GM18520 (cell line): Measurements from ENCODE around the gene SDK1.
"Not testable (repeated sequence)": the region's sequence is repeated elsewhere in the genome, so short reads cannot be mapped to it uniquely, and the experiment has no call there.

Experiments used
- ATAC-seq: cut with Tn5 transposase; IDR thresholded peaks from one replicate; pipeline ENCODE4 v1.9.1; 2021; ENCODE audit not compliant: unreplicated experiment

Gene SDK1

DNA sequence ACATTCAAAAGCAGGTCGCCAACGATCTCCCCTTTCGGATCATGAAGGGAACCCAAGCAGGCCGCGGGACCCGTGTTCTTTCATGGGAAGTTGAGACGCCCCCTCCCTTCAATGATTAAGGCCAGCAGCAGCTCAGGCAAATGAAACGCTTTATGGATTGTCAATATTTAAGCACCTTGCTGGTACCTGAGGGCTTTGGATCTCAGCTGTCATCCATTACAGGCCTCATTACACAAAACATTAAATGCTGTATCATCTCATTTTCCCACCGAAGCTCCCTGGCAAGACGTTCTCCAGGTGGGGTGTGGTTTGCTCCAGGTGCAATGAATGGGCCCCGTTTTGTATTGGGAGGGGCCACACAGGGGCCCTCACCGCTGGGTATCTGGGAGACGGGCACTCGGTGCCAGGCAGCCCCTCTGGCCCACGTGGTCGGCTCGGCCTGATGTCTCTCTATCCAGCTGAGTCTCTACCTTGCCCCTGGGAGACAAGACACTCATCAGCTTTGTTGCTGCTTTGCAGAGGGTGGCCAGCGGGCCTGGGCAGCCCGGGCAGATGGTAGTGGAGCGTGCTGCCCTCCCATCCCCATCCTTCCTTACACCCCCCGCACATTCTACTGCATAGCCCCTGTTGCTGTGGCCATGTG is 925.0 kb downstream of the SDK1 start:
- no peak for ATAC-seq

DNA sequence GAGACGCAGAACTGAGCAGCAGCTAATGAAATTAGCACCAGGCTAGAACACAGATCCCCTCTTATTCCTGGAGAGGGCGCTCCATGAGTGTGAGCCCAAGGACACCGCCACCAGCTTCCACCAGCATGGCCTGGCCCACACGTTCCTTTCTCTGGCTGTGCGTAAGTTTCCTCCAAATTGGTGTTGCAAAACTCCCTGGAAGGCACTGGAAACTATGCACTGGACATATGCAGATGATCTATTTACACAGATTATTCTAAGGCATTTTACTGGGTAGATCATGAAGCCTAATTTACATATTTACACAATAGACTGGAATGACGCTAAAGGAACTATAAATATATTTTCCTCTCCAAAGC is 925.5 kb downstream of the SDK1 start:
- ATAC-seq = no peak

DNA sequence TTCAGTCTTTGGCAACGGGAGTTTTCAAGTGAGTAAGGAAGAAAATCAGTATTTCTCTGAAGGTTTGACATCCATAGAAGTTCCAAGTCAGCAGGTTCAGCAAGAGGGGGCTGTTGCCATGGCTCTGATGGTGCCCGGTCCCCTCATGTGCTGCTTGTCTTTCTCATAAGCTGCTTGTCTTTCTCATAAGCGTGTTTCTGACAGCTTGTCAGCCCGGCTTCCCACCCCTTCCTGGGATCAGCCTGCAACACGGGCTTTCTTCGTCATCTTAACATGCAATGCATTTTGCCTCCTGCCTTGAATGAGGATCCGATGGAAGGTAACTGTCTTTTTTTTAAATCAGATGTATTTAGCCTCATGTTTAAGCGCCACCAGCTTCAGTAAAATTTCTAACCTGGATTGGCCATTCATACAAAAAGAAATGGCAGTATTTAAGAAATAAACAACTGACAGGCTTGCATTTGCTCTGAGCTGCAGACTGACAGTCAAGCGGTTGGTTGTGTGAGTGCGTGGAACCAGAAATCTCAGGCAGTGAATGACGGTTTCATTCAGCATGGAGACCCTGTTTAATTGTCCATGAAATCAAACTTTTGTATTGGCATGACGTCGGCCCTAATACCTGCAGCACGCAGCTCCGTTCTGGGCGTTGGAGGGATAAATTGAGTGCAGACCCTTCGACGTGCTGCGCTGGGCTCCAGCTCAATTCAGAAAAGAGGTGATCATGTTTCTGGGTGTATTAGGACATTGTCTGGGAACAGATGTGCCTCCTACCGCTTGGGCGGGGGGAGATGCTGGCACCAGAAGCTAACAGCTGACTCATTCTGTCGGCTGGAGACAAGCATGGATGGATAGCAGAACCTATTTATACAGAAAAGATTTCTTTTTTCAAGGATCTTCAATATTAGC is 926.3 kb downstream of the SDK1 start:
- no peak for ATAC-seq

DNA sequence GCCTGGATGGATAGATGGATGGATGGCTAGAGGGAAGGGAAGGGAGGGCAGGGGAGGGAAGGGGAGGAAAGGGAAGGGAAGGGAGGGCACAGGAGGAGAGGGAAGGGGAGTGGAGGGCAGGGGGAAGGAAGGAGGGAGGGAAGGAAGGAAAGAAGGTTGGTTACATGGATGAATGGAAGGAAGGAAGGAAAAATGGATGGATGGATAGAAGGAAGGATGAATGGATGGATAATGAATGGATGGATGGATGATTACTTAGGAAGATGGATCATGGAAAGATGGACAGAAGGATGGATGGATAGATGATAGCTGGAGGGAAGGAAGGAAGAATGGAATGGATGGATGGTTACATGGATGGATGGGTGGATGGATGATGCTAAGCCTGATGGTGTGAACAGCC is 929.3 kb downstream of the SDK1 start:
- ATAC-seq = no peak

DNA sequence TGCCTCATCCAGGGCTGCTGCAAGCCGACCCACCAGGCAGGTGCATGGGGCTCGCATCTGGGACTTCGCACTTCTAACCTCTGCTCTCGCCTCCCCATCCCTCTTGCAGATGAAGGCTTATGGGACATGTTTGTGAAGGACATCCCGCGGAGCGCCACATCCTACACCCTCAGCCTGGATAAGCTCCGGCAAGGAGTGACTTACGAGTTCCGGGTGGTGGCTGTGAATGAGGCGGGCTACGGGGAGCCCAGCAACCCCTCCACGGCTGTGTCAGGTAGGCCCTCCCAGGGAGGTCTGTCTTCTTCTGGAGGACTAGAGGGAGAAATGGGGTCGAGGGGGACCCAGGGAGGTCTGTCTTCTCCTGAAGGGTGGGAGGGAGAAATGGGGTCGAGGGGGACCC is 932.1 kb downstream of the SDK1 start:
- ATAC-seq = no peak

DNA sequence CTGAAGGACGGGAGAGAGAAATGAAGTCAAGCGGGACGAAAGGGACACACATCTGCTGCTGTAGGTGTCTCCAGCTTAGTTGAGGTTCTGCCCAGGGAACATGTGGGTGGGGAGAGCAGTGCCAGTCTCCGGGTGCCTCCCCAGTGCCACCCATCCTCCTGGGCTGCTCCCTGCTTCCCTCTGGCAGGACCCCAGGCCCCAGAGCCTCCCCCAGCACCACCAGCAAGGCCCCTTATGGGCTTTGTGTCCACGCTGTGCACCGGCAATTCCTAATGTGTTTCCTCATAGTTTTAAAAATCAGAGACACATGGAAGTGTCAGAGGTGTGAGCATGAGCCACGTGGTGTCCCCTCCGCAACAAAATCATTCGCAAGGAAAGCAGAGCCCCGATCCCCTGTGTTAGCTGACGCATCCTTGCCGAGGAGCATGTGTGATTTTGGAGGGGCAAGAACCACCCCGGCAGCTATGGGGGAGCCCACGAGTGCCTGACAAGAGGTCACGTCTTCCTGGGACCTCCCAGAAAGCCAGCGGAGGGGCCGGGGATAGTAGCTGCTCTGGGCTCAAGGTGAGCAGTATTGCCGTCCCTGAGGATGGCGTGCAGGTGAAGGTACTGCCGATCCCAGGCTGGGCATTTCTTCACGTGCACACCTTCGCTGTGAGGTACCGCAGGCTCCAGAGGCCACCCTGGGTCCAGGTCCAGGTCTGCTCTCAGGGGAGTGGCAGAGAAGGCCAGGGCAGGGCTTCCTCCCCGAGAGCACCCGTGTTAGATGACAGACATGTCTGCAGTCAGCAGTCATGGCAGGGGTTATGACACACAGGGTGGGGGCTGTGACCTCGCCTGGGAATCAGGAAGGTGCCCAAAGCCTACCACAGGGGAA is 932.8 kb downstream of the SDK1 start:
- ATAC-seq = no peak

DNA sequence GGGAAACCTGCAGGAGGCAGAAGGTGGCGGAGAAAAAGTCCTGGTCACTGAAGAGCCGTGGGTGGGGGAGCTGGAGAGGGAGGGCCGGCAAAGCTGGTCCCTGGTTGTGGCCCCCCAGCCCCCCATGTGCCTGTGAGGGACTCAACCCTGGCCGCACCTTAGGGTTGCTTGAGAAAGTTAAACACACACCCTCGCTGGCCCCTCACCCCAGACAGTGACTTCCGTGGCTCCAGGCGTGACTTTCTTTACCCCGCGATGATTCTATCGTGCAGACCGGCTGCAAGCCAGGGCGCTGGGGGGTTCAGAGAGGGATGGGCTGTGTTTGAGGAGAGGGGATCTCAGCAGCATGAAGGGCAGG is 933.4 kb downstream of the SDK1 start:
- no peak for ATAC-seq

GRCh38 chr7:4234886-4235285 is 933.8 kb downstream of the SDK1 start:
- no peak for ATAC-seq

DNA sequence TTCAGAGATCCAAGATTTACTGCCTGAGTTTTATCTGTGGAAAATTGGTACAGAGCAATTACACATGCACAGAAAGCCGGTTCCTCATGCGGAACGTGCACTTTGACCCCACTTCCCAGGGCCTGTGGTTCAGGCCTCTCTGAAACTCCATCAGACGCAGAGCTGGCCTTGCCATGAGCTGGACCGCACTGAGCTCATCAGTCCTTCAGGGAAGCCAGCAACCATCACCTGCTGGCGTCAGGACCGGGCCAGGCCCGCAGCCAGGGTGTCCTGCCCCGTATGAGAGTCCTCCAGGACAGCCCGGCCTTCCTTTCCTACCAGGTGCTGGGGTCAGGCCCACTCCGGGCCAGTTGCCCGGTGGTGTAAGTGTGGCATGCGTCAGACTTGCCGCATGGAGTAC is 934.5 kb downstream of the SDK1 start:
- no peak for ATAC-seq

- ATAC-seq = no peak
These were observed 935.3 kb downstream of the SDK1 start for GRCh38 chr7:4236389-4236788.

DNA sequence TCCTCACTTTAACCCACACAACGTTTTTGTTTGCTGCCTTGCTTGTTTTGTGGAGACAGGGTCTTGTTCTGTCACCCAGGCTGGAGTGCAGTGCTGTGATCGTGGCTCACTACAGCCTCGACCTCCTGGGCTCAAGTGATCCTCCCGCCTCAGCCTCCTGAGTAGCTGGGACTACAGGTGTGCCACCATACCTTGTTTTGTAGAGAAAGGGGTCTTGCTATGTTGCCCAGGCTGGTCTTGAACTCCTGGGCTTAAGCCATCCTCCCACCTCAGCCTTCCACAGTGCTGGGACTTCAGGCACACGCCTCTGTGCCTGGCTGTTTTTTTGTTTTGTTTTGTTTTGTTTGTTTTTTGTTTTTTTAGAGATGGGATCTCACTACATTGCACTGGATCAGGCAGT is 935.8 kb downstream of the SDK1 start:
- not testable (repeated sequence) for ATAC-seq

DNA sequence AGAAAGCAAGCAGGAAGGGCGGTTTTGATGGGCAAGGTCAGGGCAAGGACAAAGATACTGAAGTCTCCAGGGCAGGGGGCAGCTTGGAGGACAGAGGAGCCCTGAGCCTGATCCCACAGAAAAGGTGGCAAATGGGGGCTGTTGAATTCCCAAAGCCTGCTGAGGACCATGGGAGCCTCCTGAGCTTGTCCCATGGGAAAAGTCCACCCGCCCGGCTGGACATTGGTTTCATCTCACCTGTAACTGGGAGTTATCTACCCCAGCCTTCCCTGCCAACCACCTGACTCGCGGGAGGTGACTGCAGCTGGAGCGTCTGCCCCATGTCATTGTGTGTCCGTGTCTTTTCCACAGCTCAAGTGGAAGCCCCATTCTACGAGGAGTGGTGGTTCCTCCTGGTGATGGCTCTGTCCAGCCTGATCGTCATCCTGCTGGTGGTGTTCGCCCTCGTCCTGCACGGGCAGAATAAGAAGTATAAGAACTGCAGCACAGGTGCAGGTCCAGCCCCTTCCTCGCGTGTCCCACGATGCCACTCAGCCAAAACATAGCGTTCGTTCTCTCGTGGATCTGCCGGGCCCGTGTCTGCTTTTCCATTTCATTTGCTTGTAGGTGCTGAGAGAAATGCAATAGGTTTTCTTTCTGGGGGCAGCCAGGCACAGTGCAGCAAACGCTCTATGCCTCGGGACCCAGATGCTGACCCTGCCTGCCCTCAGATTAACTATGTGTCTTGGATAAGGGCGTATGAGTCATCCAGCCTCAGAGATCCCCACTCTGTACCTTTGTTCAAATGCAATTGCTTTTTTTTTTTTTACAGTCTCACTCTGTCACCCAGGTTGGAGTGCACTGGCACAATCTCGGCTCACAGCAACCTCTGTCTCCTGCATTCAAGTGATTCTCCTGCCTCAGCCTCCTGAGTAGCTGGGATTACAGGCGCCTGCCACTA is 936.5 kb downstream of the SDK1 start:
- ATAC-seq = no peak

DNA sequence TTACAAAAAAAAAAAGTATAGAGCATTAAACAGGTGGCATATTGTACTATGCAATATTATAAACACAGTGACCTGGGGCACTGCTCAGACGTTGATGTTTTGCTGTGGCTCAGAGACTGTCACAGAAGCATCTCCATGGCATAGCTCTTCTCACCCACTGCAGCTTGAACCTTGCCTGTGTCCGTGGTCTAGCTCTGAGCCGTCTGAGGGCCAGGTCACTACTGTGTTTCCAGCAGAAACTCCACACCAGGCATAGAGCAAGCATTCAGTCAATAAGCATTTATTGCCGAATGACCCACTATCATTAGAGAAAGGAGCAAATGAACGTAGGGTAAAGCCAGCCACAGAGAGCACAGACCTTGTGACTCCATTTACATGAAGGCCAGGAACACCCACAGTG is 937.8 kb downstream of the SDK1 start:
- no peak for ATAC-seq

- no peak for ATAC-seq
These were observed 939.0 kb downstream of the SDK1 start for GRCh38 chr7:4240042-4240441.

DNA sequence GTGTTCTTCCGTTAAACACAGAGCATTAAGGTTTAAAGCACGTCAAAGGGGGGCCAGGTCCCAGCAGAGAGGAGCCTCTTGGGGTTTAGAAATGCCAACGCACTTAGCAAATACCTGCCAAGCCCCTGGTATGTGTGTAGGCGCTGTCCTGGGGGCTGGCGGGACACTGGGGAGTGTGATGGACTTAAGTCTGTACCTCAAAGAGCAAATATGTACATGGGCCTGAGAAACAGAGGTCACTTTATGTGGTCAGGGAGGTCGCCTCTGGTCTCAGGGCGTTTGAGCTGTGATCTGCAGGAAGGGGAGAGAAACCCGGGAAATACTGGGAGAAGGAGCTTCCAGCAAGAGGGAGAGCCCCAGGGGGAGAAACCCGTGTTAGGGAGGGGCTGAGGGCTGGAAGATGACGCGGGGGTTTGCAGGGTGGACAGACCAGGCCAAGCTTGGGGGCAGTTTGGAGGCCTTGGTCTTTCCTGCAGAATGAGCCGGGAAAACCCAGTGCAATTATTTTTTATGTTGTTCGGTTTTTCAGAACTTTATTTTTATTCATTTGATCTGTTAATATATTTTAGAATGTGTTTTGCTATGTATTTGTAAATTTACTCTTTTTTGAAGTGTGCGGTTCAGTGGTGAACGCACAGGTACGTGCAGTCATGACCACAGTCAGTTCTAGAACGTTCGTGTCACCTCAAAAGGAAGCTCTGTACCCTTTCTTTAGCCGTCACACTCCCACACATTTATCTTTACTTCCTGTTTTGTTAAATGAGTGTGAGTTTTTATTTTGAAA is 939.7 kb downstream of the SDK1 start:
- no peak for ATAC-seq

GRCh38 chr7:4241304-4241612 is 940.2 kb downstream of the SDK1 start:
- no peak for ATAC-seq

DNA sequence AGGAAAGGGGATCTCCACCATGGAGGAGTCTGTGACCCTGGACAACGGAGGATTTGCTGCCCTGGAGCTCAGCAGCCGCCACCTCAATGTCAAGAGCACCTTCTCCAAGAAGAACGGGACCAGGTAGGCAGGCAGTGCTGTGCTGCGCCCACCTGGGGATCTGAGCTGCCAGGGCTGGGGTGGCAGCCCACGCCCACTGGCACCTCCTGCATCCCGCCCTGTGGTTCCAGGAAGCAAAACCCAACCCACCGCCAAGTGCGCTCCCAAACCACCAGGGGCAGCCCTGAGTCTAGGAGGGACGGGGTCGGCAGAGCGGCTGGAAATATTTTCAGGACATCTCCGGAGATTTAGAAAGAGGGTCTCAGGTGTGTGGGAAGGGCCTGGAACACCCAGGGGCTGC is 940.7 kb downstream of the SDK1 start:
- no peak for ATAC-seq

- no peak for ATAC-seq
These were observed 941.7 kb downstream of the SDK1 start for GRCh38 chr7:4242706-4243105.

DNA sequence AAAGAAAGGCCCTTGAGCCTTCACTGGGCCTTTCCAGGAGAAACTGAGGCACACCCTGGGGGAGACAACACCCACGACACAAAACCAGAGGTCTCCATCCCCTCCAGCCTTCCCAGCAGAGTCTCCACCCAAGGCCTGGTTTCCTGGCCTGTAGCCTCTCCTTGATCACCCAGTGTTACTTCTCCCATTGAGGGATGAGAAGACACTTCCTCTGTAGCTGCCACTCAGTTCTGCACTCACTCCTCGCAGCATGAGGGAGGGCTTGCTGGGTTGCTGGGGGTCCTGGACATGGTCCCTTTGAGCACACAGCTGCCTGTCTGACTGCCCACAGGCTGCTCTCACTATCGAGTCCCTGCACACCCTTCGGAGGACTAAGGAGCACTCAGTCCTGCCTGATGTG is 943.0 kb downstream of the SDK1 start:
- ATAC-seq = no peak

DNA sequence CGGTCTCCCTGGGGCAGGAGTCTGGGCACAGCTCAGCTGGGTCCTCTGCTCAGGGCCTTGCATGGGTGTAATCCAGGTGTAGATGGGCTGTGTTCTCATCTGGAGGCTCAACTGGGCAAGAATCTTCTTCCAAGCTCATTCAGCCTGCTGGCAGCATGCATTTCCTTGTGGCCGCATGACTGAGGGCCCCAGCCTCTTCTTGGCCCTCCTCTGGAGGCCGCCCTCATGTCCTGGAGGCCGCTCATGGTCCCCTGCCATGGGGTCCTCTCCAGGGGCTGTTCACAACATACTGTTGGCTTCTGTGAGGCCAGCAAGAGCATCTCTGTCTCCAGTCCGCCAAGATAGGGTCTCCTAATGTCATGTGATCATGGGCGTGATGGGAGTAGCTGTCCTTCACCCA is 943.6 kb downstream of the SDK1 start:
- no peak for ATAC-seq
